GM12864 (cell line): ENCODE results near the gene IPO9.

ENCODE experiments used
- DNase-seq: peaks from one replicate; pipeline ENCODE4 v3.0.0-alpha.2; 2011; ENCODE audit warnings: low read depth
- H3K4me3 ChIP-seq: 2 replicates; pipeline ENCODE4 v1.5.1; 2011; ENCODE audit warnings: mild to moderate bottlenecking, low read depth, low read length, control low read depth
- CTCF ChIP-seq: IDR thresholded peaks from 2 replicates; pipeline ENCODE4 v1.5.1; 2011; ENCODE audit warnings: low read depth, mild to moderate bottlenecking, moderate library complexity, low read length, control low read depth, inconsistent platforms; ENCODE audit errors: missing control alignments

IPO9 gene

GRCh38 chr1:201925301-201925567 is 96.3 kb downstream of the IPO9 start:
- no peak overlapping the region for H3K4me3 ChIP-seq
- TF ChIP-seq CTCF, result no peak
- DNase-seq, result no peak

GRCh38 chr1:201925981-201926645 is 97.2 kb downstream of the IPO9 start:
- DNase-seq, result no peak
- H3K4me3 ChIP-seq, result no peak overlapping the region

GRCh38 chr1:201928266-201928665 is 99.3 kb downstream of the IPO9 start:
- no peak overlapping the region for H3K4me3 ChIP-seq
- DNase-seq, result no peak
- TF ChIP-seq CTCF, result no peak

More at GRCh38 chr1:201925981-201926645, 97.2 kb downstream of the IPO9 start:
- no peak for TF ChIP-seq CTCF

- no peak overlapping the region for H3K4me3 ChIP-seq
- no peak for DNase-seq
- TF ChIP-seq CTCF, result no peak
Observed at GRCh38 chr1:201930137-201930536, 101.2 kb downstream of the IPO9 start.

GRCh38 chr1:201930803-201931202 is 101.8 kb downstream of the IPO9 start:
- H3K4me3 ChIP-seq, result no peak overlapping the region
- TF ChIP-seq CTCF, result no peak
- no peak for DNase-seq
